Peyer's patch (tissue), 4 donors: ENCODE measurements around the gene NCAPG.

Source experiments
- POLR2A ChIP-seq, 2 donors: fragments of 450-650 bp; IDR thresholded peaks; one replicate each; pipeline ENCODE4 v1.5.1; 2017; ENCODE audit warnings: antibody characterized with exemption in 2 of 2, mild to moderate bottlenecking in 2 of 2, moderate library complexity in 2 of 2
- TF ChIP-seq, protein P1 (sequence below), 6 experiments: fragments of 450-650 bp in 4 of 6; fragments of 200-600 bp in 2 of 6; sonication (generic) in 1 of 6; IDR thresholded peaks; one replicate each; pipeline ENCODE4 v1.5.1; 2017 to 2019; ENCODE audit warnings: antibody characterized with exemption in 6 of 6, mild to moderate bottlenecking in 3 of 6, moderate library complexity in 1 of 6

DNA sequence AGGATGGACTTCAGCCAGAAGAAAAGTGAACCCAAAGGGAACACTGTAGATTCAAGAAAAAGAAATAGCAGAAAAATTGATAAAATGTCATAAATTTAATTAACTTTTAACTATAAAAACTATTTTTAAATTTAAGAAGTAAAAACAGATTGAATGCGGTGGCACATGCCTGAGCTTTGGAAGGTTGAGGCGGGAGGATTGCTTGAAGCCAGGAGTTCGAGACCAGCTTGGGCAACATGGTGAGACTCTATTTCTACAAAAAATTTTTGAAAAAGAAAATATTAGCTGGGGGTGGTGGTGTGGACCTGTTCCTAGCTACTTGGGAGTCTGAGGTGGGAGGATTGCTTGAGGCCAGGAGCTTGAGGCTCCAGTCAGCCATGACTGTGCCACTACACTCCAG is 32.3 kb upstream of the NCAPG start:
- TF ChIP-seq, protein P1, sequence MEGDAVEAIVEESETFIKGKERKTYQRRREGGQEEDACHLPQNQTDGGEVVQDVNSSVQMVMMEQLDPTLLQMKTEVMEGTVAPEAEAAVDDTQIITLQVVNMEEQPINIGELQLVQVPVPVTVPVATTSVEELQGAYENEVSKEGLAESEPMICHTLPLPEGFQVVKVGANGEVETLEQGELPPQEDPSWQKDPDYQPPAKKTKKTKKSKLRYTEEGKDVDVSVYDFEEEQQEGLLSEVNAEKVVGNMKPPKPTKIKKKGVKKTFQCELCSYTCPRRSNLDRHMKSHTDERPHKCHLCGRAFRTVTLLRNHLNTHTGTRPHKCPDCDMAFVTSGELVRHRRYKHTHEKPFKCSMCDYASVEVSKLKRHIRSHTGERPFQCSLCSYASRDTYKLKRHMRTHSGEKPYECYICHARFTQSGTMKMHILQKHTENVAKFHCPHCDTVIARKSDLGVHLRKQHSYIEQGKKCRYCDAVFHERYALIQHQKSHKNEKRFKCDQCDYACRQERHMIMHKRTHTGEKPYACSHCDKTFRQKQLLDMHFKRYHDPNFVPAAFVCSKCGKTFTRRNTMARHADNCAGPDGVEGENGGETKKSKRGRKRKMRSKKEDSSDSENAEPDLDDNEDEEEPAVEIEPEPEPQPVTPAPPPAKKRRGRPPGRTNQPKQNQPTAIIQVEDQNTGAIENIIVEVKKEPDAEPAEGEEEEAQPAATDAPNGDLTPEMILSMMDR (IDR thresholded peaks at IDR 0.05), result no peak
- no peak for TF ChIP-seq POLR2A (IDR thresholded peaks at IDR 0.05)
